ENCODE data around the gene SSH2. TPM values are rescaled to one million over a fixed set of nuclear protein-coding genes. Genes with fewer than 3 reads are reported as not detected.

Gene SSH2
- total RNA-seq, 1 experiment from 2014 or later, result 8.5 TPM

- no peak for TF ChIP-seq CTCF (conservative IDR thresholded peaks at IDR 0.05; ENCODE audit: low read depth, low read length)
- peaks cover 42% of the 10 kb centered on the region for H3K4me1 ChIP-seq (ENCODE audit: insufficient read depth, low read length)
- H3K9me3 ChIP-seq (ENCODE audit: low read length), result no peaks in the 10 kb centered on the region
- H3K9ac ChIP-seq (ENCODE audit: low read length), result peak within 1 kb of the TSS; percentile 70
- peak; percentile 47 for ATAC-seq
- H3K4me3 ChIP-seq (ENCODE audit: low read length), result peak within 1 kb of the TSS; percentile 89
- H3K9me2 ChIP-seq (replicated peaks; ENCODE audit: low read length), result no peaks in the 10 kb centered on the region
- no peaks in the 10 kb centered on the region for H3K36me3 ChIP-seq (ENCODE audit: low read depth, low read length)
- no peaks in the 10 kb centered on the region for H3F3A ChIP-seq (ENCODE audit: low read length, unreplicated experiment)
- peaks cover 47% of the 10 kb centered on the region for H3K79me2 ChIP-seq (ENCODE audit: low read length)
- H4K20me1 ChIP-seq (ENCODE audit: low read length), result no peaks in the 10 kb centered on the region
- BruUV-seq (replicated peaks), result TSS peak; percentile 24
- H3K4me2 ChIP-seq (ENCODE audit: low read length), result peak within 1 kb of the TSS; percentile 99
- DNase-seq, result peak; percentile 85
- ChIA-PET CTCF (interaction anchor here (2.0 kb wide), 1 partner anchor 28 kb away, joined by 9 read pairs; no protein-coding TSS in a partner anchor), POLR2A (ENCODE audit: unreplicated experiment) (no interaction called here)
- peak within 1 kb of the TSS; percentile 95 for H2AFZ ChIP-seq (ENCODE audit: low read length)
- H3K27ac ChIP-seq (ENCODE audit: low read length), result no peak within 1 kb of the TSS
- intact Hi-C loops (cut with micrococcal nuclease), result no loop called here
- H3K27me3 ChIP-seq (ENCODE audit: low read length), result no peaks in the 10 kb centered on the region
These were observed 340.3 kb downstream of the SSH2 start, which contains the start of gene GIT1 for GRCh38 chr17:29589524-29590410. TSS of gene GIT1 (minus strand) at chr17:29589648. CDS start at chr17:29589378, 270 bp downstream.

- TF ChIP-seq EZH2phosphoT487 (IDR thresholded peaks at IDR 0.05; ENCODE audit: borderline replicate concordance, low read length) (no peak), EZH2 (IDR thresholded peaks at IDR 0.05; ENCODE audit: low read length, unreplicated experiment) (no peak), CTCF (conservative IDR thresholded peaks at IDR 0.05; ENCODE audit: low read depth, low read length) (no peak)
- no peak overlapping the region for H3K27ac ChIP-seq (ENCODE audit: low read length)
- no peaks in the 10 kb centered on the region for H3K27me3 ChIP-seq (ENCODE audit: low read length)
- ChIA-PET POLR2A (ENCODE audit: unreplicated experiment) (no interaction called here), CTCF (interaction anchor here (2.0 kb wide), 1 partner anchor 29 kb away, joined by 9 read pairs; no protein-coding TSS in a partner anchor)
- H3K79me2 ChIP-seq (ENCODE audit: low read length), result peaks cover 40% of the 10 kb centered on the region
- peak overlapping the region; percentile 55 for H2AFZ ChIP-seq (ENCODE audit: low read length)
- H3K4me3 ChIP-seq (ENCODE audit: low read length), result peak overlapping the region; percentile 89
- H3K9me2 ChIP-seq (replicated peaks; ENCODE audit: low read length), result no peaks in the 10 kb centered on the region
- H3K9ac ChIP-seq (ENCODE audit: low read length), result peak overlapping the region; percentile 66
- ATAC-seq (peak; percentile 20), DNase-seq (peak; percentile 15)
- no peaks in the 10 kb centered on the region for H3F3A ChIP-seq (ENCODE audit: low read length, unreplicated experiment)
- BruUV-seq (replicated peaks), result no TSS peak
- no peaks in the 10 kb centered on the region for H3K9me3 ChIP-seq (ENCODE audit: low read length)
- H3K4me1 ChIP-seq (ENCODE audit: insufficient read depth, low read length), result peaks cover 32% of the 10 kb centered on the region
- intact Hi-C loops (cut with micrococcal nuclease), result no loop called here
- H4K20me1 ChIP-seq (ENCODE audit: low read length), result no peaks in the 10 kb centered on the region
- H3K4me2 ChIP-seq (ENCODE audit: low read length), result peak overlapping the region; percentile 99
- H3K36me3 ChIP-seq (ENCODE audit: low read depth, low read length), result no peaks in the 10 kb centered on the region
These were observed 341.2 kb downstream of the SSH2 start for GRCh38 chr17:29588562-29589411.

Data from PC-3 (cell line).